SU-DHL-6 (cell line): ENCODE results near the gene RYR2.

Experiments used
- EZH2phosphoT487 ChIP-seq: fragments of 200-600 bp; sonication (generic), shearing (Covaris generic); conservative IDR thresholded peaks from 2 replicates; pipeline ENCODE4 v1.6.1; 2018; ENCODE audit warnings: mild to moderate bottlenecking, antibody characterized with exemption, low read length, moderate library complexity, mixed read lengths
- TF ChIP-seq, protein P1 (sequence below): fragments of 200-600 bp; sonication (generic); IDR thresholded peaks from one replicate; pipeline ENCODE4 v1.5.1; 2017; ENCODE audit warnings: antibody characterized with exemption, mild to moderate bottlenecking, low read length, moderate library complexity; ENCODE audit not compliant: insufficient read depth, poor library complexity, severe bottlenecking

DNA sequence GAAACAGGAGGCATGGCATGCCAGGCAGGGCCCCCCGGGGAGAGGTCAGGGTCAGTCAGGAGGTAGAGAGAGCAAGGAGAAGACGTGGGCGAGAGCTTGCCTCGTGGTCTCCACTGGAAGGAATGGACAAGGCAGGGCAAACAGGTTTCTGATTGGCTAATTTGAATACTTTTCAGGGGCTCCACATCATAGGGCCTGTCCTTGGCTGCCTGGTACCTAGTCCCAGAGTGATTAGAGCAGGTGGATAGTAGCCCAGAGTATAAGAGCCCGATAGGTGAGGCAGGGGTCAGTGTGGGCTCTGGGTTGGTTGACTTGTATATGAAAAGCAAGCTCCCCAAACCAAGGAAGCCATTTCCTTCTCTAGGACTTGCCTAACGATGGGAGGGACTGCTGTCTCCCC is 670.1 kb downstream of the RYR2 start:
- TF ChIP-seq, protein P1, sequence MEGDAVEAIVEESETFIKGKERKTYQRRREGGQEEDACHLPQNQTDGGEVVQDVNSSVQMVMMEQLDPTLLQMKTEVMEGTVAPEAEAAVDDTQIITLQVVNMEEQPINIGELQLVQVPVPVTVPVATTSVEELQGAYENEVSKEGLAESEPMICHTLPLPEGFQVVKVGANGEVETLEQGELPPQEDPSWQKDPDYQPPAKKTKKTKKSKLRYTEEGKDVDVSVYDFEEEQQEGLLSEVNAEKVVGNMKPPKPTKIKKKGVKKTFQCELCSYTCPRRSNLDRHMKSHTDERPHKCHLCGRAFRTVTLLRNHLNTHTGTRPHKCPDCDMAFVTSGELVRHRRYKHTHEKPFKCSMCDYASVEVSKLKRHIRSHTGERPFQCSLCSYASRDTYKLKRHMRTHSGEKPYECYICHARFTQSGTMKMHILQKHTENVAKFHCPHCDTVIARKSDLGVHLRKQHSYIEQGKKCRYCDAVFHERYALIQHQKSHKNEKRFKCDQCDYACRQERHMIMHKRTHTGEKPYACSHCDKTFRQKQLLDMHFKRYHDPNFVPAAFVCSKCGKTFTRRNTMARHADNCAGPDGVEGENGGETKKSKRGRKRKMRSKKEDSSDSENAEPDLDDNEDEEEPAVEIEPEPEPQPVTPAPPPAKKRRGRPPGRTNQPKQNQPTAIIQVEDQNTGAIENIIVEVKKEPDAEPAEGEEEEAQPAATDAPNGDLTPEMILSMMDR: no peak
- TF ChIP-seq EZH2phosphoT487: no peak
